Thoracic aorta (tissue), 2 donors: ENCODE measurements around the gene SHC2. TPM values are rescaled to one million over a fixed set of nuclear protein-coding genes. Genes with fewer than 3 reads are reported as not detected.
"Not testable (repeated sequence)": the region's sequence is repeated elsewhere in the genome, so short reads cannot be mapped to it uniquely, and the experiment has no call there.

Experiments used
- ATAC-seq: fragments of 150-250 bp; one replicate; pipeline ENCODE4 v1.8.0; 2017; ENCODE audit warnings: low read depth; ENCODE audit not compliant: insufficient number of reproducible peaks, low FRiP score
- DNase-seq: peaks from one replicate; pipeline ENCODE4 v3.0.0-alpha.2; 2020; ENCODE audit warnings: low spot score
- H3K27ac ChIP-seq, 2 donors: fragments of 200-600 bp; sonication (generic); 1 replicate in 1 of 2; 2 replicates in 1 of 2; pipeline ENCODE4 v1.5.1; 2016; ENCODE audit warnings: mild to moderate bottlenecking in 2 of 2, moderate library complexity in 2 of 2
- H3K27me3 ChIP-seq: fragments of 200-600 bp; sonication (generic); replicated peaks from 2 replicates; pipeline ENCODE4 v1.6.0; 2016; ENCODE audit warnings: mild to moderate bottlenecking; ENCODE audit not compliant: insufficient read depth
- H3K36me3 ChIP-seq: fragments of 200-600 bp; sonication (generic); one replicate; pipeline ENCODE4 v1.5.1; 2016
- H3K4me1 ChIP-seq, 2 donors: fragments of 200-600 bp; sonication (generic); 1 replicate in 1 of 2; 2 replicates in 1 of 2; pipeline versions ENCODE4 v1.5.1 to v1.6.0; 2016; ENCODE audit warnings: low read depth in 2 of 2, mild to moderate bottlenecking in 1 of 2; ENCODE audit not compliant: control insufficient read depth in 1 of 2
- H3K4me3 ChIP-seq: fragments of 200-600 bp; sonication (generic); 2 replicates; pipeline ENCODE4 v1.5.1; 2016; ENCODE audit warnings: mild to moderate bottlenecking
- H3K9me3 ChIP-seq: fragments of 200-600 bp; sonication (generic); 2 replicates; pipeline ENCODE4 v1.5.1; 2016
- CTCF ChIP-seq: fragments of 200-600 bp; sonication (generic); IDR thresholded peaks from one replicate; pipeline ENCODE4 v1.5.1; 2019; ENCODE audit warnings: antibody characterized with exemption
- total RNA-seq, 2 donors: library from RNA; depleted of rRNA; stranded (reverse); fragments of >200 nt; gene quantifications; one replicate each; pipeline versions ENCODE4 v1.1.0 to v1.2.3, GENCODE V29; 2016

Gene SHC2
- total RNA-seq, 2 donors from 2014 or later: 17.2 to 18.8 TPM

DNA sequence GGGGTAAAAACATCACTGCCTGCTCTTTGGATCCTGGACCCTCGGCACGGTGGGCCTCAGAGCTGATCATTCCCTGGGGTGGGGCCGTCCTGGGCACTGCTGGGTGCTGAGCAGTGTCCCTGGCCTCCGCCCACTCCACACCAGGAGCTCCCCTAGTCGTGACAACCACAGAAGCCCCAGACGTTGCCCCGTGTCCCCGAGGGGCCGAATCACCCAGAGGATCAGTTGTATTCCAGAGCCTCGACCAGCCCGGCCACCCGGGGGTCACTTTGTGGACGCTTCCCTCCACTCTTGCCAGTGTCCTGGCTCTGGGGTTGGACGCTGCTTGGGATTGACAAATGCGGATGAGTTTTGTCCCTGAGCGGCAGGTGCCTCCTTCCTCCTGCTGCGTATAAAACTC, 62.1 kb downstream of the SHC2 start:
- TF ChIP-seq CTCF: no peak
- Histone ChIP-seq H3K4me1 (no peaks in the 10 kb centered on the region), H3K36me3 (no peaks in the 10 kb centered on the region), H3K27me3 (no peaks in the 10 kb centered on the region), H3K27ac (no peak overlapping the region), H3K4me3 (no peak overlapping the region), H3K9me3 (no peaks in the 10 kb centered on the region)
- DNase-seq (no peak), ATAC-seq (no peak)

GRCh38 chr19:397941-398706, 62.7 kb downstream of the SHC2 start:
- no peaks in the 10 kb centered on the region for H3K4me1 ChIP-seq
- no peaks in the 10 kb centered on the region for H3K36me3 ChIP-seq
- no peak overlapping the region for H3K4me3 ChIP-seq
- ATAC-seq (no peak), DNase-seq (no peak)
- no peak for TF ChIP-seq CTCF
- no peaks in the 10 kb centered on the region for H3K27me3 ChIP-seq
- H3K9me3 ChIP-seq: no peaks in the 10 kb centered on the region
- H3K27ac ChIP-seq: no peak overlapping the region

GRCh38 chr19:397321-397720, 63.5 kb downstream of the SHC2 start:
- Histone ChIP-seq H3K4me1 (no peaks in the 10 kb centered on the region), H3K27ac (no peak overlapping the region), H3K4me3 (no peak overlapping the region), H3K36me3 (no peaks in the 10 kb centered on the region), H3K27me3 (no peaks in the 10 kb centered on the region), H3K9me3 (no peaks in the 10 kb centered on the region)
- no peak for TF ChIP-seq CTCF
- DNase-seq (no peak), ATAC-seq (no peak)

DNA sequence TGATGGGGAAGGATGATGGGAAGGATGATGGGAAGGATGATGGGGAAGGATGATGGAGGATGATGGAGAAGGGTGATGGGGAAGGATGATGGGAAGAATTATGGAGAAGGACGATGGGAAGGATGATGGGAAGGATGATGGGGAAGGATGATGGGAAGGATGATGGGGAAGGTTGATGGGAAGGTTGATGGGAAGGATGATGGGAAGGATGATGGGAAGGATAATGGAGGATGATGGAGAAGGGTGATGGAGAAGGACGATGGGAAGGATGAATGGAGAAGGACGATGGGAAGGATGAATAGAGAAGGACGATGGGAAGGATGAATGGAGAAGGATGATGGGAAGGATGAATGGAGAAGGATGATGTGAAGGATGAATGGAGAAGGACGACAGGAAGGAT, 65.4 kb downstream of the SHC2 start:
- no peak overlapping the region for H3K4me3 ChIP-seq
- no peak for ATAC-seq

DNA sequence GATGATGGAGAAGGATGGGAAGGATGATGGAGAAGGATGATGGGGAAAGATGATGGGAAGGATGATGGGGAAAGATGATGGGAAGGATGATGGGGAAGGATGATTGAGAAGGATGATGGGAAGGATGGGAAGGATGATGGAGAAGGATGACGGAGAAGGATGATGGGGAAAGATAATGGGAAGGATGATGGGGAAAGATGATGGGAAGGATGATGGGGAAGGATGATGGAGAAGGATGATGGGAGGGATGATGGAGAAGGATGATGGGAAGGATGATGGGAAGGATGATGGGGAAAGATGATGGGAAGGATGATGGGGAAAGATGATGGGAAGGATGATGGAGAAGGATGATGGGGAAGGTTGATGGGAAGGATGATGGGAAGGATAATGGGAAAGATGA, 66.0 kb downstream of the SHC2 start:
- not testable (repeated sequence) for H3K36me3 ChIP-seq, DNase-seq, H3K27me3 ChIP-seq, H3K27ac ChIP-seq, H3K9me3 ChIP-seq, H3K4me1 ChIP-seq, H3K4me3 ChIP-seq, ATAC-seq

More for the DNA sequence above, 65.4 kb downstream of the SHC2 start:
- no peak for TF ChIP-seq CTCF
- no peaks in the 10 kb centered on the region for H3K27me3 ChIP-seq
- no peaks in the 10 kb centered on the region for H3K4me1 ChIP-seq
- H3K9me3 ChIP-seq: no peaks in the 10 kb centered on the region
- H3K27ac ChIP-seq: no peak overlapping the region
- no peak for DNase-seq
- no peaks in the 10 kb centered on the region for H3K36me3 ChIP-seq

DNA sequence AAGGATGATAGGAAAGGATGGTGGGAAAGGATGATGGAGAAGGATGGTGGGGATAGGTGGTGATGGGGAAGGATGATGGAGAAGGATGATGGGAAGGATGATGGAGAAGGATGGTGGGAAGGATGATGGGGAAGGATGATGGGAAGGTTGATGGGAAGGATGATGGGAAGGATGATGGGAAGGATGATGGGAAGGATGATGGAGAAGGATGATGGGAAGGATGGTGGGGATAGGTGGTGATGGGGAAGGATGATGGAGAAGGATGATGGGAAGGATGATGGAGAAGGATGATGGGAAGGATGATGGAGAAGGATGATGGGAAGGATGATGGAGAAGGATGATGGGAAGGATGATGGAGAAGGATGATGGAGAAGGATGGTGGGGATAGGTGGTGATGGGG, 67.3 kb downstream of the SHC2 start:
- not testable (repeated sequence) for H3K4me3 ChIP-seq, DNase-seq, H3K4me1 ChIP-seq, H3K27me3 ChIP-seq, H3K9me3 ChIP-seq, ATAC-seq, H3K36me3 ChIP-seq, H3K27ac ChIP-seq
